ENCODE data around the gene CPE.
A peak's percentile ranks its signal among the peaks of the same experiment; 100 is the strongest.

Gene CPE

GRCh38 chr4:165522050-165522449 is 143.2 kb downstream of the CPE start:
- H3K4me3 ChIP-seq, result no peak overlapping the region
- DNase-seq (ENCODE audit: low spot score), result no peak
- TF ChIP-seq CTCF (IDR thresholded peaks at IDR 0.05), result no peak
- no peak overlapping the region for H3K27ac ChIP-seq

GRCh38 chr4:165524532-165525190 is 145.9 kb downstream of the CPE start:
- no peak overlapping the region for H3K27ac ChIP-seq
- DNase-seq (ENCODE audit: low spot score), result no peak
- H3K4me3 ChIP-seq, result no peak overlapping the region
- no peak for TF ChIP-seq CTCF (IDR thresholded peaks at IDR 0.05)

- no peak for TF ChIP-seq CTCF (IDR thresholded peaks at IDR 0.05)
- DNase-seq (ENCODE audit: low spot score), result no peak
- Histone ChIP-seq H3K27ac (no peak overlapping the region), H3K4me3 (no peak overlapping the region)
Observed at GRCh38 chr4:165532976-165533375, 154.2 kb downstream of the CPE start.

GRCh38 chr4:165537028-165537648 is 158.3 kb downstream of the CPE start:
- TF ChIP-seq CTCF (IDR thresholded peaks at IDR 0.05), result peak; percentile 46
- no peak overlapping the region for H3K4me3 ChIP-seq
- no peak overlapping the region for H3K27ac ChIP-seq
- DNase-seq (ENCODE audit: low spot score), result no peak

- Histone ChIP-seq H3K4me3 (no peak overlapping the region), H3K27ac (no peak overlapping the region)
- DNase-seq (ENCODE audit: low spot score), result no peak
- no peak for TF ChIP-seq CTCF (IDR thresholded peaks at IDR 0.05)
Observed at GRCh38 chr4:165539801-165540200, 161.0 kb downstream of the CPE start.

- no peak for TF ChIP-seq CTCF (IDR thresholded peaks at IDR 0.05)
- no peak overlapping the region for H3K4me3 ChIP-seq
- H3K27ac ChIP-seq, result no peak overlapping the region
- DNase-seq (ENCODE audit: low spot score), result no peak
Observed at GRCh38 chr4:165540206-165540830, 161.5 kb downstream of the CPE start.
